ENCODE results near the gene YTHDC1.

- TF ChIP-seq TAF1 (IDR thresholded peaks at IDR 0.05; ENCODE audit: borderline replicate concordance, low read depth, low read length), result no peak
- no peak for TF ChIP-seq CTCF (IDR thresholded peaks at IDR 0.05)
- no peak for TF ChIP-seq GATA2 (CRISPR knock-in tag; IDR thresholded peaks at IDR 0.05)
- TF ChIP-seq ZBTB33 (IDR thresholded peaks at IDR 0.05; ENCODE audit: borderline replicate concordance, low read depth), result no peak
- no peak for TF ChIP-seq EP300 (IDR thresholded peaks at IDR 0.05; ENCODE audit: borderline replicate concordance in 1 of 2, low read depth in 1 of 2, low read length in 1 of 2)
- TF ChIP-seq USF2 (IDR thresholded peaks at IDR 0.05; ENCODE audit: borderline replicate concordance, low read depth, low read length), result no peak
Measured at GRCh38 chr4:68391436-68391835, 41.5 kb upstream of the YTHDC1 start.

Data from SK-N-SH (cell line).